ENCODE measurements around the gene SEMA4C. TPM values are rescaled to one million over a fixed set of nuclear protein-coding genes. Genes with fewer than 3 reads are reported as not detected.
A peak's percentile ranks its signal among the peaks of the same experiment; 100 is the strongest.

SEMA4C gene
- total and polyA plus RNA-seq, 2 of the 4 experiments (the other 2 are of a cell fraction) = 15.8 to 24.3 TPM

GRCh38 chr2:96888072-96889011 lies 18.5 kb upstream of the SEMA4C start:
- Histone ChIP-seq H4K5ac (ENCODE audit: low read depth, low read length) (no peak overlapping the region; the same call in 1 of the 2 replicates), H2AK5ac (ENCODE audit: low read depth, low read length) (peak overlapping the region; percentile 26; the same call in 1 of the 2 replicates), H3K9me3 (ENCODE audit: control insufficient read depth, insufficient read depth, low read length) (no peaks in the 10 kb centered on the region), H3K36me3 (ENCODE audit: control insufficient read depth, insufficient read depth, low read length) (no peaks in the 10 kb centered on the region), H4K20me1 (ENCODE audit: insufficient read depth, low read length) (no peaks in the 10 kb centered on the region), H2BK120ac (ENCODE audit: low read depth, low read length) (peak overlapping the region; percentile 2; the same call in 1 of the 2 replicates), H2BK15ac (ENCODE audit: low read depth, low read length) (no peak overlapping the region), H3K27me3 (ENCODE audit: control insufficient read depth, insufficient read depth, low read length) (no peaks in the 10 kb centered on the region; the same call in 1 of the 2 replicates), H3K56ac (ENCODE audit: extremely low read depth, insufficient read depth, low read length) (no peak overlapping the region), H3K9ac (ENCODE audit: low read depth, low read length) (no peak overlapping the region), H2AK9ac (replicated peaks; ENCODE audit: low read depth, low read length, poor library complexity) (peak overlapping the region; percentile 23), H3K23ac (ENCODE audit: low read depth, low read length) (no peak overlapping the region), H2BK20ac (ENCODE audit: low read depth, low read length) (no peak overlapping the region), H3K79me1 (ENCODE audit: low read depth in 1 of 2, low read length in 2 of 2) (no peaks in the 10 kb centered on the region), H4K91ac (ENCODE audit: insufficient read depth, low read depth, low read length) (no peak overlapping the region), H3K4me1 (ENCODE audit: control insufficient read depth, insufficient read depth, low read length) (peaks cover 14% of the 10 kb centered on the region), H3K4me3 (ENCODE audit: insufficient read depth, low read depth, low read length) (no peak overlapping the region), H2AFZ (replicated peaks; ENCODE audit: low read length, poor library complexity) (peak overlapping the region; percentile 64), H3K27ac (ENCODE audit: insufficient read depth, low read length) (no peak overlapping the region), H3K4me2 (ENCODE audit: low read depth, low read length) (no peak overlapping the region), H2BK5ac (ENCODE audit: low read depth, low read length, poor library complexity, severe bottlenecking) (no peak overlapping the region), H3K4ac (ENCODE audit: low read depth, low read length) (no peak overlapping the region), H3K9me1 (ENCODE audit: insufficient read depth, low read length) (peaks cover 13% of the 10 kb centered on the region), H3K18ac (ENCODE audit: low read depth, low read length) (no peak overlapping the region), H4K8ac (ENCODE audit: low read depth in 2 of 2, low read length in 2 of 2) (peak overlapping the region in 1 of 2 experiments; percentile 25; a peak in 2 of 4 replicates), H3K14ac (replicated peaks; ENCODE audit: low read depth, low read length) (no peak overlapping the region; the same call in 1 of the 2 replicates)
- 80% methylated on average over 3 of the region's 12 CpGs; no CpG with 5 or more reads in 1 of the 2 experiments for WGBS, 2 experiments (ENCODE audit: extremely low coverage in 2 of 2, insufficient read length in 1 of 2)
- ATAC-seq (ENCODE audit: low read depth) = no peak
- TF ChIP-seq RFX5 (IDR thresholded peaks at IDR 0.05; ENCODE audit: low read depth, low read length) = no peak
- no peak for TF ChIP-seq ELK1 (IDR thresholded peaks at IDR 0.05; ENCODE audit: borderline replicate concordance, low read depth, low read length)
- no peak for TF ChIP-seq RAD21 (IDR thresholded peaks at IDR 0.05; ENCODE audit: low read length)
- POLR2A ChIA-PET (ENCODE audit: unreplicated experiment) = interaction anchor here (0.6 kb wide), 1 partner anchor 48 kb away, joined by 6 read pairs; no protein-coding TSS in a partner anchor
- BruUV-seq (replicated peaks) = no TSS peak
- no peak for DNase-seq
- in situ Hi-C loops (cut with MboI; ENCODE audit: low sequenced_read_pairs) = no loop called here
- CTCF ChIA-PET = interaction anchor here (0.6 to 1.5 kb wide), 2 partner anchors 31 to 1485 kb away, joined by 3 to 4 read pairs; partner anchors contain the start of gene ANKRD39
- dilution Hi-C loops (cut with HindIII; ENCODE audit: low sequenced_read_pairs, unreplicated experiment) = no loop called here
- intact Hi-C loops (cut with micrococcal nuclease) = no loop called here
